GM12878 (cell line): Measurements from ENCODE around the gene TRMT10C. TPM values are rescaled to one million over a fixed set of nuclear protein-coding genes. Genes with fewer than 3 reads are reported as not detected.

Source experiments
- ATAC-seq: fragments of 200-7000 bp; cut with Tn5 transposase; 3 replicates; pipeline ENCODE4 v1.9.1; 2020; ENCODE audit warnings: mild to moderate bottlenecking, moderate library complexity
- BruUV-seq: library from RNA; stranded (reverse); fragments of 400-500 nt; replicated peaks from 2 replicates; lab custom pipeline; 2021; lab: Mats Ljungman, UMichigan
- CTCF ChIA-PET: fragments of 300-600 bp; sonication (Branson Sonifier 250); formaldehyde crosslinking; extraction: SDS; loops from one replicate; lab custom pipeline; 2021; ENCODE audit warnings: inconsistent platforms; lab: Yijun Ruan, JAX
- POLR2A ChIA-PET: fragments of 350-600 bp; formaldehyde crosslinking; extraction: SDS; loops from one replicate; lab custom pipeline; 2021; ENCODE audit warnings: inconsistent platforms; lab: Charles Lee
- RAD21 ChIA-PET: fragments of 300-600 bp; sonication (Branson Sonifier 250); formaldehyde crosslinking; loops from one replicate; lab custom pipeline; 2023; ENCODE audit warnings: antibody characterized with exemption; ENCODE audit not compliant: unreplicated experiment; lab: Charles Lee
- SMC1A ChIA-PET: fragments of 300-600 bp; sonication (Branson Sonifier 250); formaldehyde crosslinking; loops from one replicate; lab custom pipeline; 2023; ENCODE audit not compliant: unreplicated experiment, uncharacterized antibody; lab: Charles Lee
- DNase-seq: peaks from one replicate; pipeline ENCODE4 v3.0.0-alpha.2; 2011; ENCODE audit warnings: low read depth, low spot score
- FAIRE-seq: peaks from 3 replicates; lab custom pipeline; 2011; peaks lifted over from hg19 to GRCh38; lab: Jason Lieb, UNC
- H2AFZ ChIP-seq: 2 replicates; pipeline ENCODE4 v1.6.0; 2011; ENCODE audit warnings: low read depth, low read length, control low read depth; ENCODE audit not compliant: control insufficient read depth
- H3K27ac ChIP-seq: 2 replicates; pipeline ENCODE4 v1.5.1; 2011; ENCODE audit warnings: control low read depth; ENCODE audit not compliant: control insufficient read depth, insufficient read depth
- H3K27me3 ChIP-seq, 2 experiments: replicated peaks in 1 of 2; 2 replicates each; pipeline versions ENCODE4 v1.6.0 to v1.6.1; 2011; ENCODE audit warnings: low read length in 1 of 2; ENCODE audit not compliant: control insufficient read depth in 2 of 2, insufficient read depth in 2 of 2
- H3K36me3 ChIP-seq, 2 experiments: 2 replicates each; pipeline ENCODE4 v1.5.1; 2011; ENCODE audit warnings: low read length in 1 of 2; ENCODE audit not compliant: control insufficient read depth in 2 of 2, insufficient read depth in 2 of 2
- H3K4me1 ChIP-seq: 2 replicates; pipeline ENCODE4 v1.6.1; 2011; ENCODE audit warnings: mild to moderate bottlenecking, low read length, moderate library complexity, mixed read lengths; ENCODE audit not compliant: control insufficient read depth, insufficient read depth
- H3K4me2 ChIP-seq: 2 replicates; pipeline ENCODE4 v1.6.0; 2011; ENCODE audit warnings: control low read depth; ENCODE audit not compliant: control insufficient read depth, insufficient read depth
- H3K4me3 ChIP-seq: fragments of 200-600 bp; sonication (generic); 2 replicates; pipeline ENCODE4 v1.5.1; 2016
- H3K79me2 ChIP-seq: 2 replicates; pipeline ENCODE4 v1.6.0; 2011; ENCODE audit warnings: low read length; ENCODE audit not compliant: control insufficient read depth, insufficient read depth
- H3K9ac ChIP-seq: 2 replicates; pipeline ENCODE4 v1.8.0; 2011; ENCODE audit warnings: low read length, control low read depth, mixed read lengths; ENCODE audit not compliant: control insufficient read depth, insufficient read depth
- H3K9me3 ChIP-seq: replicated peaks from 3 replicates; pipeline ENCODE4 v1.5.1; 2011; ENCODE audit warnings: mild to moderate bottlenecking, low read length; ENCODE audit not compliant: control insufficient read depth, insufficient read depth
- H4K20me1 ChIP-seq: 2 replicates; pipeline ENCODE4 v1.6.0; 2011; ENCODE audit not compliant: control insufficient read depth, insufficient read depth
- CTCF ChIP-seq, 3 experiments: IDR thresholded peaks in 2 of 3; conservative IDR thresholded peaks in 1 of 3; 2 replicates each; pipeline ENCODE4 v1.5.1; 2011; ENCODE audit warnings: low read depth in 3 of 3, low read length in 3 of 3, mild to moderate bottlenecking in 3 of 3, control low read depth in 2 of 3, moderate library complexity in 2 of 3, inconsistent platforms in 1 of 3, mixed read lengths in 1 of 3; ENCODE audit not compliant: control insufficient read depth in 2 of 3, insufficient read depth in 1 of 3; ENCODE audit errors: extremely low read depth in 1 of 3
- NBN ChIP-seq: fragments of 450-650 bp; IDR thresholded peaks from 2 replicates; pipeline ENCODE4 v1.6.1; 2016
- RAD21 ChIP-seq: IDR thresholded peaks from 2 replicates; pipeline ENCODE4 v1.6.1; 2011; ENCODE audit warnings: mild to moderate bottlenecking, low read depth, low read length, moderate library complexity; ENCODE audit not compliant: insufficient read depth
- WGBS: methylation state at CpG from one replicate; pipeline ENCODE4 v1.1.6; 2016; ENCODE audit warnings: low lambda C conversion rate; ENCODE audit not compliant: insufficient replicate concordance, insufficient coverage; ENCODE audit errors: missing lambda C conversion rate; 5-methylcytosine and 5-hydroxymethylcytosine counted together
- in situ Hi-C: fragments of 300-500 bp; cut with MboI; formaldehyde crosslinking; loops from 9 replicates; pipeline ENCODE4 v1.14.3; 2018; ENCODE audit warnings: mixed read lengths
- intact Hi-C: fragments of 100-400 bp; cut with micrococcal nuclease; formaldehyde crosslinking; loops from one replicate; pipeline ENCODE4 v1.14.2; 2022; ENCODE audit not compliant: unreplicated experiment
- polyA plus RNA-seq, 11 experiments: library from polyadenylated mRNA; depleted of rRNA in 4 of 11; unstranded in 6 of 11; stranded (reverse) in 5 of 11; fragments of >200 nt; fragmentation: Nextera tagmentation in 4 of 11; fragmentation: Illumina TruSeq in 1 of 11; extraction: Ambion mirVana in 4 of 11; extraction: Trizol in 1 of 11; gene quantifications; 1 replicate in 1 of 11; 2 replicates in 10 of 11; pipeline versions ENCODE4 v1.2.1 to v1.2.3, GENCODE V29; 2011 to 2016; ENCODE audit warnings: inconsistent platforms in 2 of 11, missing spikeins in 2 of 11, low read depth in 1 of 11
- total RNA-seq, 4 experiments: library from RNA; depleted of rRNA in 3 of 4; stranded (reverse); fragments of >200 nt in 3 of 4; fragmentation: Illumina TruSeq in 1 of 4; extraction: Trizol in 1 of 4; gene quantifications; 2 replicates each; pipeline versions ENCODE4 v1.2.1 to v1.2.3, GENCODE V29; 2013 to 2021

Gene TRMT10C
- total and polyA plus RNA-seq, 10 of the 15 experiments (the other 5 are each of a cell fraction or from before 2014, with no cell fraction given), result 33.0 to 82.1 (median 47.1) TPM

GRCh38 chr3:101544161-101544850, 17.4 kb upstream of the TRMT10C start:
- 0% methylated on average over 1 of the region's 1 CpG for WGBS
- no TSS peak for BruUV-seq
- ATAC-seq, result no peak
- SMC1A ChIA-PET, result interaction anchor here (0.7 to 1.4 kb wide), 3 partner anchors 9 to 59 kb away, joined by 3 read pairs; no protein-coding TSS in a partner anchor
- Histone ChIP-seq H3K4me3 (no peak overlapping the region), H3K27me3 (no peaks in the 10 kb centered on the region), H3K79me2 (no peaks in the 10 kb centered on the region), H4K20me1 (no peaks in the 10 kb centered on the region), H3K36me3 (no peaks in the 10 kb centered on the region), H3K27ac (no peak overlapping the region), H2AFZ (no peak overlapping the region), H3K4me1 (no peaks in the 10 kb centered on the region), H3K9ac (no peak overlapping the region), H3K4me2 (no peak overlapping the region), H3K9me3 (no peaks in the 10 kb centered on the region)
- intact Hi-C loops (no loop called here), in situ Hi-C loops (no loop called here)
- POLR2A ChIA-PET, result no interaction called here
- RAD21 ChIA-PET, result no interaction called here
- TF ChIP-seq RAD21 (peak; percentile 15; the same call in 1 of the 2 replicates), CTCF (IDR thresholded peaks at IDR 0.05 in 2 of 3, conservative IDR thresholded peaks at IDR 0.05 in 1 of 3; ENCODE audit: control insufficient read depth in 2 of 3, extremely low read depth in 1 of 3, insufficient read depth in 1 of 3, low read depth in 3 of 3, low read length in 3 of 3) (peak in 1 of 3 experiments; percentile 13; a peak in 1 of 6 replicates), NBN (no peak)
- no peak for DNase-seq
- FAIRE-seq, result no peak
- CTCF ChIA-PET, result no interaction called here
